SK-N-SH treated with all-trans-retinoic acid at 6 μM for 48 hours (cell line): ENCODE results near the gene FAM3B.

Experiments
- ARNTL ChIP-seq: fragments of 450-650 bp; formaldehyde crosslinking; IDR thresholded peaks from 2 replicates; pipeline ENCODE4 v1.5.0; 2020; ENCODE audit warnings: low read depth, mild to moderate bottlenecking, moderate library complexity, borderline replicate concordance
- BACH2 ChIP-seq: fragments of 250-450 bp; sonication (Bioruptor Pico); IDR thresholded peaks from 2 replicates; pipeline ENCODE4 v1.9.0; 2021; ENCODE audit warnings: mild to moderate bottlenecking, borderline replicate concordance
- CREB5 ChIP-seq: fragments of 250-450 bp; sonication (Bioruptor Pico); IDR thresholded peaks from 2 replicates; pipeline ENCODE4 v1.5.1; 2020; ENCODE audit warnings: low read depth, mild to moderate bottlenecking, moderate library complexity
- CSDC2 ChIP-seq: fragments of 250-450 bp; sonication (Bioruptor Pico); IDR thresholded peaks from 2 replicates; pipeline ENCODE4 v1.5.0; 2020; ENCODE audit warnings: mild to moderate bottlenecking, moderate library complexity
- CSRNP3 ChIP-seq: fragments of 250-450 bp; sonication (Bioruptor Pico); IDR thresholded peaks from 2 replicates; pipeline ENCODE4 v1.5.1; 2021; ENCODE audit warnings: mild to moderate bottlenecking, moderate library complexity
- ESRRG ChIP-seq: fragments of 250-450 bp; sonication (Bioruptor Pico); IDR thresholded peaks from 2 replicates; pipeline ENCODE4 v1.6.1; 2021; ENCODE audit warnings: mild to moderate bottlenecking
- ISL1 ChIP-seq: fragments of 250-450 bp; sonication (Bioruptor Pico); IDR thresholded peaks from 2 replicates; pipeline ENCODE4 v2.1.2; 2022; ENCODE audit warnings: mild to moderate bottlenecking, moderate library complexity
- PATZ1 ChIP-seq: fragments of 250-450 bp; sonication (Bioruptor Pico); IDR thresholded peaks from 2 replicates; pipeline ENCODE4 v1.8.0; 2020; ENCODE audit warnings: mild to moderate bottlenecking, moderate library complexity, borderline replicate concordance
- POU6F1 ChIP-seq: fragments of 250-450 bp; sonication (Bioruptor Pico); IDR thresholded peaks from 2 replicates; pipeline ENCODE4 v1.8.0; 2021; ENCODE audit warnings: low read depth, mild to moderate bottlenecking, moderate library complexity, borderline replicate concordance
- PPARA ChIP-seq: fragments of 250-450 bp; sonication (Bioruptor Pico); IDR thresholded peaks from 2 replicates; pipeline ENCODE4 v1.5.0; 2020; ENCODE audit warnings: mild to moderate bottlenecking, borderline replicate concordance
- SNAI2 ChIP-seq: fragments of 250-450 bp; sonication (Bioruptor Pico); IDR thresholded peaks from 2 replicates; pipeline ENCODE4 v1.5.0; 2020; ENCODE audit warnings: mild to moderate bottlenecking, moderate library complexity
- TCF4 ChIP-seq: fragments of 250-450 bp; sonication (Bioruptor Pico); IDR thresholded peaks from 2 replicates; pipeline ENCODE4 v1.8.0; 2021; ENCODE audit warnings: mild to moderate bottlenecking, moderate library complexity, borderline replicate concordance
- TOX ChIP-seq: fragments of 250-450 bp; sonication (Bioruptor Pico); IDR thresholded peaks from 2 replicates; pipeline ENCODE4 v1.8.0; 2021; ENCODE audit warnings: mild to moderate bottlenecking, moderate library complexity, borderline replicate concordance
- ZFP3 ChIP-seq: fragments of 250-450 bp; sonication (Bioruptor Pico); IDR thresholded peaks from 2 replicates; pipeline ENCODE4 v1.5.0; 2020; ENCODE audit warnings: mild to moderate bottlenecking, moderate library complexity

- no peak for TF ChIP-seq ZFP3
- no peak for TF ChIP-seq SNAI2 (CRISPR knock-in tag)
- no peak for TF ChIP-seq BACH2 (CRISPR knock-in tag)
- no peak for TF ChIP-seq PATZ1 (CRISPR knock-in tag)
- no peak for TF ChIP-seq ARNTL (CRISPR knock-in tag)
- no peak for TF ChIP-seq CSRNP3 (CRISPR knock-in tag)
- TF ChIP-seq CSDC2 = no peak
- TF ChIP-seq PPARA (CRISPR knock-in tag) = no peak
- no peak for TF ChIP-seq ISL1 (CRISPR knock-in tag)
- TF ChIP-seq CREB5 (CRISPR knock-in tag) = no peak
- TF ChIP-seq ESRRG (CRISPR knock-in tag) = no peak
- no peak for TF ChIP-seq POU6F1 (CRISPR knock-in tag)
- no peak for TF ChIP-seq TOX (CRISPR knock-in tag)
- no peak for TF ChIP-seq TCF4 (CRISPR knock-in tag)
Observed at GRCh38 chr21:41316200-41317062, at the start of gene FAM3B.
